Activated CD4-positive, alpha-beta T cell treated with anti-CD3 and anti-CD28 coated beads for 24 hours (primary cell): ENCODE measurements around the gene PKN1.
"Not testable (repeated sequence)": the region's sequence is repeated elsewhere in the genome, so short reads cannot be mapped to it uniquely, and the experiment has no call there.

ENCODE experiments used
- DNase-seq, 2 donors: peaks; one replicate each; pipeline ENCODE4 v3.0.0-alpha.2; 2020; ENCODE audit warnings: low read depth in 2 of 2

Gene PKN1

DNA sequence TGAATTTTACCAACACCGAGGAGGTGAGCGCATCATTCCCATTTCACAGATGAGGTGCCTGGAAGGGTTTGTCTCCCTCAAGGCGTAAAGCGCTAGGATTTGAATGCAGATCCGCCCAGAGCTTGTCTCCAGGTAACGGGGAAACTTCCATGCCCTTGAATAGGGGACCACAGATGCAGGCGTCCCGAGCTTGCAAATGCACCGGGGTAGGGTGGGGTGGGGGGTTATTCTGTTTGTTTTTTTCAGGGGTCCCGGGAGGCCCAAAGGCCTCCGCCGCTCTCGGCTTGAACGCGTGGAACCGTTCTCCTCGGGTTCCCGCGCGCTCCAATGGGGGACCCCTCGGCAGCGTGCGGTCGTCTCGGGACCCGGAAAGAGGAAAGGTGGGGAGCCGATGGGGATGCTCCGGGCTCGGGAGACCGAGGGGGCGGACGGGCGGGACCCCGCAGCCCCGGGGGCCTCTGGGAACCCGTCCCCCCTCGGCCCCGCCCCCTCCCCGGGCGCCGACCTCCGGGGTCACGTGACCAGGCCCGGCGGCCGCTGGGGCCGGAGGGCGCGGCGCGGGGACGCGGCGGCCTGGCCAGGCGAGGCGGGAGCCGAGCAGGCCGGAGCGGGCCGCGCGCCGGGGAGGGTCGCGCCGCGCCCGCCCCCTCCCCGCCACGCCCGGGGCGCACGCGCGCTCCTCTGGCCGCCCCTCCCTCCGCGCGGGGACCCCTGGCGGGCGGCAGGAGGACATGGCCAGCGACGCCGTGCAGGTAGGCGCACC is at the start of gene PKN1:
Gene PKN1, plus strand, starts transcription at position 516 of the 763 bp plus-strand sequence. Its CDS starts 216 bp downstream, at position 732.
- peak in 1 of 2 donors; percentile 56 for DNase-seq

DNA sequence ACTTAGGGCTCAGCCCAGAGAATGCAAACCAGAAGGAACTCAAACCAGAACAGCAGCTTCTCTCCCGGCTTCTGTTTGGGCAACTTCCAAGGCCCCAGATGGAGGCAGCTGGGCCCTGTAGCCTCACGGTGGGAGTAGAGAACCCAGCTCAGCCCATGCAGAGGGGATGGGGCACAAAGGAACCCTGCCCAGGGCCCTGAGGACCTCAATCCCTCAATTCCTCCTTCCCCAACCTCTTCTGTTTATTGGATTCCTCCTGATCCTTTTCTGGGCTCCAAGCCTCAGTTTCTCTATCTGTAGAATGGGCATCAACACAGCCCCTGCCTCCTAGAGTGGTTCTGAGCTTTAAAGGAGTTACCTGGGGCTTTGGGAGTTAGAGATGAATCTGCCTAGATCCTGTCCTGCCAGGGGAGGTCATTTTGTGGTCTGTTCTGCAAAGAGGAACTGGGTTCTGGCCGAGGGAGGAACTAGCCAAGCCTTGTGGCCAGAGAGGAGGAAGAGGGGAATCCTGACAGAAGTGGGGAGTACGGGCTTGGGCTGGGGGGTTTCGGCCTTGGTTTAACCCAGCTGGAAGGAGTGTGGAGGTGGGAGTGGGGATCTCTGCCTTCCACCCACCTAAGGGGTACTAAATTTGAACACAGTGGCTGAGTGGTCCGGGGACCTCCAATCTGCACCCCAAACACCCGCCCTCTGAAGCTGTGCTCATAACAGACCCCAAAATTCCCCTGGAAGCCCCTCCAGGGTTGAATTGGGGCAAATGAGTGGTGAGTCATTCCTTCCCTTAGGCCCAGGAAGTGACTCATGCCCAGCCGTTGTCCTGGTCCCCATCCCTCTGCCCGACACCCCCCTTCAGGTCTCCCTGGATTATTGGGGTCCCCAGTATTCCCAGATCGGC is 49.2 kb upstream of the PKN1 start:
- no peak for DNase-seq

DNA sequence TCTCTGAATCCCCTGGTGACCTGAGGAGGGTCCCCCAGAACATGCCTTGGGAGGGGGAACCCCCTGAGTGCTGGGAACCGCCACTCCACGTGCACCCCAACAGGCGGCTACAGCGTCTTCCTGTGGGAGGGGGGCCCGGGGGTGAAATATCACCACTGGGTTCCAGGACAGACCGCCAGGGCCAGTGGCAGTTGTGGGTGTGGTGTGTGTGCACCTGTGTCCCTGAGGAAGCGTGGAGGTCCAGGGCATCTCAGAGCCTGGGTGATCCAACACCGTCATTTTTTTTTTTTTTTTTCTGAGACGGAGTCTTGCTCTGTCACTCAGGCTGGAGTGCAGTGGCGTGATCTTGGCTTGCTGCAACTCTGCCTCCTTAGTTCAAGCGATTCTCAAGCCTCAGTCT is 47.6 kb upstream of the PKN1 start:
- DNase-seq, result no peak

GRCh38 chr19:14390548-14390947 is 42.6 kb upstream of the PKN1 start:
- no peak for DNase-seq

DNA sequence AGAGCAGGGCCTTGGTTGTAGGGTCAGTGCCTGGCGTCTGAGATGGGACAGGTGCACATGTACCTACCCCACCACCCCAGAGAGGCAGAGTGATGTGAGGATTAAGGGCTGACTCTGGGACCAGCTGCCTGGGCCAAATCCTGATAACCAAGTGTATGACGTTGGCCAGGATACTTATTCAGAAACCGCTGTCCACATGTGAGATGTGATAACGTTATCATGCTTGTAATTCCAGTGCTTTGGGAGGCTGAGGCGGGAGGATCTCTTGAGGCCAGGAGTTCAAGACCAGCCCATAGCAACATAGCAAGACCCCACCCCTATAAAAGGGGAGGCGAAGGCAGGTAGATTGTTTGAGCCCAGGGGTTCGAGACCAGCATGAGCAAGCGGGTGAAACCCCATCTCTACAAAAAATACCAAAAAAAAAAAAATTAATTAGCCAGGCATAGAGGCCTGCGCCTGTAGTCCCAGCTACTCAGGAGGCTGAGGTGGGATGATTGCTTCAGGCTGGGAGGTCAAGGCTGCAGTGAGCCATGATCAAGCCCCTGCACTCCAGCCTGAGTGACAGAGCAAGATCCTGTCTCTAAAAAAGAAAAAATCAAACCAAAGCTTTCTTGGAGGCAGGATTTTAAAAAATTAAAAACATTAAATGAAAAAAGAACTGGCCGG is 41.8 kb upstream of the PKN1 start:
- no peak for DNase-seq

DNA sequence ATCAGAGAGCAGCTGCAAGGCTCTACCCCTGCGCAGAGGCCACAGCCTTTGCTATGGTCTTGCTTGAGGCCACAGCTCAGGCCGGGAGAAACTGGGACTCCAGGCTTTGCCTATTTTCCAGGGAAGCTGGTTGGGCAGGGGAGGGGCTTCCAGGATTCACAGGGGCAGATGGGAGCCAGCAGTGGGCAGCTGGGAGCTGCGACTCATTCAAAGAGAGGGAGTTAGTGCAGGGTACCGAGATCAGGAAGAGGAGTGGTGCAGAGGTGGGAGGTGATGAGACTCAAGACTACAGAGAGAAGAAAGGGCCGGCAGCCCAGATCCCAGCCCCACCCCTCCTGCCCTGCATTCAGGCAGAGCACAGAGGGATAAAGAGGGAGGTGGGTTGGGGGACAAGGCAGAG is 39.8 kb upstream of the PKN1 start:
- no peak for DNase-seq

- no peak for DNase-seq
Observed at GRCh38 chr19:14394167-14394566, 38.9 kb upstream of the PKN1 start.

DNA sequence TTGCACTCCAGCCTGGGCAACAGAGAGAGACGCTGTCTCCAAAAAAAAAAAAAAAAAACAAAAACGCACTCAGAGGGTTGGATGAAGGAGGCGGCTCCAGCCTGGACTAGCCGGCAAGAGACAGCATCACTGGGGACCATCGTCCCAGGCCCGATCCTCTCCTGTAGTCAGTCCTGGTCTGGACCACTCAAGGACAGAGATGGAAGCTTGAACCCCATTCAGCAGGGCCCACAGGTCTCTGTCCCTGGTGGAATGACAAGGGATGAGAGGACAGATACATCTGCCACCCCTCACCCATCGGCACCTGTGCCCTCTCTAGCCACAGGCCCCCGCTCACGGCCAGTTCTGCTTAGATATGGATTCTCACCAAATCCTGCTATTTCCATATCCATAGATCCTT is 37.8 kb upstream of the PKN1 start:
- no peak for DNase-seq

GRCh38 chr19:14395710-14396336 is 37.3 kb upstream of the PKN1 start:
- no peak for DNase-seq

DNA sequence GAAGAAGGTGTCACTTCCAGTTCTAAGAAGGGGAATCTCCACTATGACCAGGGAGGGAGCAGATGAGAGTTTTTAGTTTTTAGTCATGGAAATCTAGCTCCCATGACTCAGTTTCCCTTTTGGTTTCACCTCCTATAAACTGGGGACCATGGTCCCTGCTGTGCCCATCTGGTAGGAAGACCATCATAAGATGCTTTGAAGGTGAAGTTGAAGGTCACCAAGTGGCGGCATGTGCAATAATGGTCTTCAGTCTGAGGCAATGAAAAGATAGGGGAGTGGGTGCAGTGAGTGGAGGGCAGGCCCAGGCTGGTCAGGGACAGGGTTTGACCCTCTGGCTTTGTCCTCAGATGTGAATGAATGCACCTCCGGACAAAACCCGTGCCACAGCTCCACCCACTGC is 36.4 kb upstream of the PKN1 start:
- not testable (repeated sequence) for DNase-seq

DNA sequence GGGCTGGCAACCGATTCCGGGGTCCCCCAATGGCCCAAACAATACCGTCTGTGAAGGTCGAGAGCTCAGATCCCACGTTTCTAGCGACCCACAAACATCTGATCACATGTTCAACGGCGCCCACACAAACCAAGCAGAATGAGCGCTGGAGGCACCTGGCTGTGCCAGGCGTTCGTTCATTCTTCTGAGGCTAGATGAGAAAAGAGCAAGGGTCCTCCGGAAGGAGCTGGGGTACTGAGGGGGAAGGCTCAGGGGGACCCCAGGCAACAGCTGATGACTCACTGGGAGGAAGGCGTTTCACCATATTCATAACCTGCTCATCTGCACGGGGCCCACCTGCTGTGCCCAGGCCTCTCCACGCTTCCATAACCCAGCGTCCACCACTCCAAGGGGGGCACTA is 35.9 kb upstream of the PKN1 start:
- DNase-seq, result not testable (repeated sequence)

- DNase-seq, result no peak
Observed at GRCh38 chr19:14400951-14401431, 32.1 kb upstream of the PKN1 start.

- no peak for DNase-seq
Observed at GRCh38 chr19:14401468-14402195, 31.5 kb upstream of the PKN1 start.

GRCh38 chr19:14402332-14403144 is 30.6 kb upstream of the PKN1 start:
- no peak for DNase-seq

DNA sequence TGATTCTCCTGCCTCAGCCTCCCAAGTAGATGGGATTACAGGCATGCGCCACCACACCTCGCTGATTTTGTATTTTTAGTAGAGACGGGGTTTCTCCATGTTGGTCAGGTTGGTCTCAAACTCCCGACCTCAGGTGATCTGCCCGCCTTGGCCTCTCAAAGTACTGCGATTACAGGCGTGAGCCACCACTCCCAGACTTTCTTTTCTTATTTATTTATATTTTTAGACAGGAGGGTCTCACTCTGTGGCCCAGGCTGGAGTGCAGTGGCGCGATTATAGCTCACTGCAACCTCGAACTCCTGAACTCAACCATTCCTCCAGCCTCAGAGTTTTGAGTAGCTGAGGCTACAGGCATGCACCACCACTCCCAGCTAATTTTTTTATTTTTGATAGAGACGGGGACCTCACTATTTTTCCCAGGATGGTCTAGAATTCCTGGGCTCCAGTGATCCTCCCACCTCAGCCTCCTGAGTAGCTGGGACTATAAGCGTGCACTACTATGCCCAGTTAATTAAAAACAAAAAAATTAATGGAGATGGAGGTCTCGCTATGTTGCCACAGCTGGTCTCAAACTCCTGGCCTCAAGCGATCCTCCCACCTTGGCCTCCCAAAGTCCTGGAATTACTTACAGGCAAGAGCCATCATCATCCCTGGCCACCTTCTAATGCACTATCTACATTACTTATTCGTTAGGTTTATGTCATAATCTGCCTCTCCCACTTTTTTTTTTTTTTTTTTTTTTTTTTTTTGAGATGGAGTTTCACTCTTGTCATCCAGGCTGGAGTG is 29.8 kb upstream of the PKN1 start:
- not testable (repeated sequence) for DNase-seq

DNA sequence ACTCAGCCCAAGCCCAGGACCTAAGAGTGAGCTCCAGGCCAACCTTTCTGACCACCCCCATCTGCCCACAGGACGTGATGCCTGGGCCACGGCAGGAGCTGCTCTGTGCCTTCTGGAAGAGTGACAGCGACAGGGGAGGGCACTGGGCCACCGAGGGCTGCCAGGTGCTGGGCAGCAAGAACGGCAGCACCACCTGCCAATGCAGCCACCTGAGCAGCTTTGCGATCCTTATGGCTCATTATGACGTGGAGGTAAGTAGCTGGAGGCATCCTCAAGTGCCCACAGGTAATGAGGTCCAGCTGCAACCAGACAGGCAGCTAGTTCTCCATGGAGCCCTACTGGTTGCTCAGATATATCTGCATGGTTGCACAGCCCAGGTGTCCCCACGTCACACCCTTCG is 28.8 kb upstream of the PKN1 start:
- no peak for DNase-seq

- DNase-seq, result no peak
Observed at GRCh38 chr19:14405380-14405757, 27.7 kb upstream of the PKN1 start.

- DNase-seq, result peak; percentile 89 to 90
Observed at GRCh38 chr19:14405758-14406644, 27.1 kb upstream of the PKN1 start.
